AG04449 (cell line): ENCODE data around the gene RIOK1.
"Not testable (repeated sequence)": the region's sequence is repeated elsewhere in the genome, so short reads cannot be mapped to it uniquely, and the experiment has no call there.

Experiments used
- CTCF ChIA-PET: fragments of 350-600 bp; formaldehyde crosslinking; extraction: SDS; loops from one replicate; lab custom pipeline; 2021; ENCODE audit warnings: antibody characterized with exemption; lab: Yijun Ruan, JAX
- POLR2A ChIA-PET: fragments of 400-600, 350-600 bp; formaldehyde crosslinking; extraction: SDS; loops from one replicate; lab custom pipeline; 2020; ENCODE audit warnings: antibody characterized with exemption, inconsistent platforms; lab: Yijun Ruan, JAX
- DNase-seq: peaks from one replicate; pipeline ENCODE4 v3.0.0-alpha.2; 2010; ENCODE audit warnings: low read depth, low spot score
- H3K4me3 ChIP-seq: 2 replicates; pipeline ENCODE4 v1.5.1; 2011; ENCODE audit warnings: low read depth, mild to moderate bottlenecking, control low read depth, low read length
- CTCF ChIP-seq: IDR thresholded peaks from one replicate; pipeline ENCODE4 v1.5.1; 2011; ENCODE audit warnings: mild to moderate bottlenecking, moderate library complexity, low read length, control low read depth, inconsistent platforms; ENCODE audit not compliant: insufficient read depth; ENCODE audit errors: missing control alignments

Gene RIOK1

DNA sequence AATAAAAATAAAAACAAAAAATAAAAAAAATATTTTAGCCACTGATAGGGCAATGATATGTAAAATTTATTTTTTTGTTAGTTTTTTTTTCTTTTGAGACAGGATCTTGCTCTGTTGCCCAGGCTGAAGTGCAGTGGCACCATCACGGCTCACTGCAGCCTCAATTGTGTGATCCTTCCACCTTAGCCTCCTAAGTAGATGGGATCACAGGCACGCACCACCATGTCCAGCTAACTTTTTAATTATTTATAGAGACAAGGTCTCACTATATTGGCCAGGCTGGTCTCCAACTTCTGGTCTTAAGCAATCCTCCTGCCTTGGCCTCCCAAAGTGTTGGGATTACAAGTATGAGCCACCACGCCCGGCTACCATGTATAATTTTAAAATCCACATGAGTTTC lies 59.4 kb downstream of the RIOK1 start:
- no peak overlapping the region for H3K4me3 ChIP-seq
- ChIA-PET CTCF (no interaction called here), POLR2A (no interaction called here)
- no peak for TF ChIP-seq CTCF
- DNase-seq = no peak

- ChIA-PET CTCF (no interaction called here), POLR2A (no interaction called here)
- DNase-seq = no peak
- no peak overlapping the region for H3K4me3 ChIP-seq
- TF ChIP-seq CTCF = no peak
These were observed 61.7 kb downstream of the RIOK1 start for GRCh38 chr6:7451326-7451725.

GRCh38 chr6:7452898-7453297 lies 63.3 kb downstream of the RIOK1 start:
- ChIA-PET CTCF (no interaction called here), POLR2A (no interaction called here)
- TF ChIP-seq CTCF = no peak
- H3K4me3 ChIP-seq = no peak overlapping the region
- no peak for DNase-seq

DNA sequence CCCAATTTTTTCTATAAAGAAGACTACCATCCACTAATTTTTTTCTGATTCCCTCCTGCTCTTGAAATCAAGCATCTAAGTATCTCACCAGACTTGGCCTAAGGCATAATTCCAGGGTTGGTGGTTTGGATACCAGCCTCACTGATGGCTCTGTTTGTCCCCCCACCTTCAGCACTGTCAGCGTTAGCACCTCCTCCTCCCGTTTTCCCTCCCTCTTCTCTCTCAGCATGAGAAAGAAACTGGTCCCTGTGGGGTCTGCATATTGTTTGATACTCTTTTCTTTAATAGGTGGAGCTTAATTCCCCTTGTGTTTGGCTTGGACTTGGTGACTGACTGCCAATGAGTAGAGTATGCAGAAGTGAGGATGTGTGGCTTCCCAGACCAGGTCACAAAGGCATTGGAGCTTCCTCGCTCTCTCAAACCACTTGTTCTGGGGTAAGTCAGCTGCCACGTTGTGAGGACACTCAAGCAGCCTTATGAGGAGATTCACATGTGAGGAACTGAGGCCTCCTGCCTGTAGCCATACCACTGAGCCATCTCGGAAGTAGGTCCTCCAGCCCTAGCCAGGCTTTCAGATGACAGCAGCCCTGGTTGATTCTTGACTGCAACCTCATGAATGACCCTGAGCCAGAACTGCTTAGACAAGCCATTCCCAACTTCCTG lies 65.2 kb downstream of the RIOK1 start:
- TF ChIP-seq CTCF = no peak
- no peak for DNase-seq
- CTCF ChIA-PET = interaction anchor here (0.8 kb wide), 1 partner anchor 9 kb away, joined by 3 read pairs; no protein-coding TSS in a partner anchor

GRCh38 chr6:7456302-7456701 lies 66.7 kb downstream of the RIOK1 start:
- POLR2A ChIA-PET, CTCF ChIA-PET, H3K4me3 ChIP-seq, DNase-seq: not testable (repeated sequence)

More for the DNA sequence above, 65.2 kb downstream of the RIOK1 start:
- no peak overlapping the region for H3K4me3 ChIP-seq
- POLR2A ChIA-PET = no interaction called here

GRCh38 chr6:7461416-7461815 lies 71.8 kb downstream of the RIOK1 start:
- no peak overlapping the region for H3K4me3 ChIP-seq
- POLR2A ChIA-PET = interaction anchor here (1.2 kb wide), 1 partner anchor 67 kb away, joined by 3 read pairs; no protein-coding TSS in a partner anchor
- TF ChIP-seq CTCF = no peak
- CTCF ChIA-PET = no interaction called here
- DNase-seq = peak; percentile 36

GRCh38 chr6:7463785-7464184 lies 74.2 kb downstream of the RIOK1 start:
- ChIA-PET POLR2A (no interaction called here), CTCF (no interaction called here)
- no peak for DNase-seq
- H3K4me3 ChIP-seq = no peak overlapping the region
- TF ChIP-seq CTCF = no peak
